GM21447 (cell line): ENCODE results near the gene ADAMTSL2.

Experiments
- ATAC-seq: cut with Tn5 transposase; IDR thresholded peaks from one replicate; pipeline ENCODE4 v1.9.1; 2021; ENCODE audit not compliant: unreplicated experiment

The ADAMTSL2 gene

DNA sequence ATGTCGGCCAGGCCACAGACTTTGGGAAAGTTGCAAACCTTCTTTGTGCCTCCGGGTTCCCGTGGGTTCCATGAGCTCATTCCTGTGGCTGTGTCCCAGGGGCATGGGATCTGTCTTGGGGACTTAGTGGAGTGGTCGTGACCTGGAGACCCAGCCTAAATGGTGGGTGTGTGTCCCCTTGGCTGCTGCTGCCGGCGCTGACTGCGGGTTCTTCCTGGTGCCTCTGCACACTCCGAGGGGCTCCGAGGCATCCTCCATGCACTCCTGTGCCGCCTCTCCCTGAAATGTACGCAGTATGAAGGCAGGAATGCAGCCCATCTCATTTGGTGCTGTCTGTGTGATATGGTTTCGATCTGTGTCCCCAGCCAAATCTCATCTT is 34.6 kb upstream of the ADAMTSL2 start:
- no peak for ATAC-seq

GRCh38 chr9:133502112-133502511 is 32.4 kb upstream of the ADAMTSL2 start:
- ATAC-seq, result no peak

DNA sequence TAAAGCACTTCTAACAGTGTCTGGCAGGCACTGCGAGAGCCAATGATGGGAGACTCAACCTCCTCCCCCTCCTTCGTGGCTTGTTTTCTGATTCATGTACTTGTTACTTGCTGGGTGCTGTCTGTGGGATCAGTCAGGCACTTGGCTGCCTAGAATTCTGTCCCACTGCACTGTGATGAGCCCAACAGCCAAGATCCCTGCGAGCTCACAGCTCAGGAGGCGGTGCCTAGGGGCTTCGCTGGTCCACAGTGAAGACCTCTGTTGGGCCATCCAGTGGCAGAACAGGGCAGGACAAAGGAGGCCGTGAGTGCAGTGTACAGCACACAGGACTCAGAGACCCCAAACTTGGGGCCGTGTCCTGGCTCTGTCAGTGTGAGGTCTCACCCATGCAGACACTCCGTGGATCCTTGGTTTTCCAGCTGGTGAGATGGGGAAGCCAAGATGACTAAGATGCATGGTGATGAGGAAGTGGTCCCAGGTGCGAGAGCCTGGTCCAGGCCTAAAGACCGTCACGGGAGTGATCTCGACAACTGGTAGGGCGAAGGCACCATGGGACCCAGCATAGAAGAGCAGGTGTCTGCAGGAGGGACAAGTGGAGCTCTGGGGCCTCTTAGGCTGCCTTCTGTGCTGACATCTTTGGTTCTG is 29.2 kb upstream of the ADAMTSL2 start:
- ATAC-seq, result no peak

DNA sequence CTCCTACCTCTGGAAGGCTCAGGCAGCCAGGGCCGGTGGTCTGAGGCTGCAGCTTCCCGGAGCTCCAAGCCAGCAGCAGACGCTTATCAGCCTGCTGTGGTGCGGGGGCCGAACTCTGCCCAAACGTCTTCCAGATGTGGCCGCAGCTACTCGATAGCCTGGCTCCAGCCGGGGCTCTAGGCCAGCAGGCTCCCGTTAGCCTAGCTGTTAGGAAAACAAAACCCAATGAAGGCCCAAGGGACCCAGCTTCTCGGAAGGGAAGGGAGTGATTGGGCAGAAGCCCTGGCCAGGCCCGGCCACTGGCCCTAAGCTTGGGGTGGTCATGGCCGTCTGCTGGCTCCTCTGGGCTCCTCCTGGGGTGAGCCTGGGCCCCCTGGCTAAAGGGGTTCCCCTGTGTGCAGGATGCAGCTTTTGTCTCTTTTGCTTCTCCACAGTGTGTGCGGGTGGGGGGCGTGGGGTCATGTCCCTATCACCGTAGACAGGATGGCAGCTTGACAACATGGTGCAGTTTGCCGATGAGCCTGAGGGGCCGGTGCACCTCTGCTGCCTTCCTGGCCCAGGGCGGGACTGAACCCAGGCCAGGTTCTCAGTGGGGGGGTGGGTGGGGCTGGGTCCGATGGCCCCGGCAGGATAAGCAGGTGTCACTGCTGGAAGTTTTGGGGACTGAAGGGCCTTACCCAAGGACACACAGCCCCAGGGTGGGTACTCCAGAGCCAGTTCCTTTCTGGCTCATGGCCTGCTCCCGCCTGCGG is 28.4 kb upstream of the ADAMTSL2 start:
- ATAC-seq, result no peak

- ATAC-seq, result no peak
Measured at GRCh38 chr9:133506653-133507038, 27.9 kb upstream of the ADAMTSL2 start.

- ATAC-seq, result no peak
Measured at GRCh38 chr9:133507246-133507965, 27.1 kb upstream of the ADAMTSL2 start.

DNA sequence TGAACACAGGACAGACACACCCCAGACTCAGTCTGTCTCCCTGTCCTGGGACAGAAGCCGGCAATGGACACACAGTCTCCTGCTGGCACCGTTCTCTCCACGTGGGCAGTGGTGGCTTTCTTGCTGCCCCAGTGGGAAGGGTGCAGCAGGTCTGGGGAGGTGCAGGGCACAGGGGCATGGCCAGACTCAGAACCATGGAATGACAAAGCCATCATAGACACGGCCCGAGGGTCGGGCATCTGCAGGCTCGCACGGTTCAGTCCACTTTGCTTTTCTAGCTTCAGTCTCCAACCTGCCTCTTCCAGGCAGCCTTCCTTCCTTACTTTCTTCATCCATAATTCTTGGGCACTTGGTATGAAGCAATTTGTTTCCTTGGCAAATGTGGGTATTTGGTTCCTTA is 26.5 kb upstream of the ADAMTSL2 start:
- no peak for ATAC-seq

DNA sequence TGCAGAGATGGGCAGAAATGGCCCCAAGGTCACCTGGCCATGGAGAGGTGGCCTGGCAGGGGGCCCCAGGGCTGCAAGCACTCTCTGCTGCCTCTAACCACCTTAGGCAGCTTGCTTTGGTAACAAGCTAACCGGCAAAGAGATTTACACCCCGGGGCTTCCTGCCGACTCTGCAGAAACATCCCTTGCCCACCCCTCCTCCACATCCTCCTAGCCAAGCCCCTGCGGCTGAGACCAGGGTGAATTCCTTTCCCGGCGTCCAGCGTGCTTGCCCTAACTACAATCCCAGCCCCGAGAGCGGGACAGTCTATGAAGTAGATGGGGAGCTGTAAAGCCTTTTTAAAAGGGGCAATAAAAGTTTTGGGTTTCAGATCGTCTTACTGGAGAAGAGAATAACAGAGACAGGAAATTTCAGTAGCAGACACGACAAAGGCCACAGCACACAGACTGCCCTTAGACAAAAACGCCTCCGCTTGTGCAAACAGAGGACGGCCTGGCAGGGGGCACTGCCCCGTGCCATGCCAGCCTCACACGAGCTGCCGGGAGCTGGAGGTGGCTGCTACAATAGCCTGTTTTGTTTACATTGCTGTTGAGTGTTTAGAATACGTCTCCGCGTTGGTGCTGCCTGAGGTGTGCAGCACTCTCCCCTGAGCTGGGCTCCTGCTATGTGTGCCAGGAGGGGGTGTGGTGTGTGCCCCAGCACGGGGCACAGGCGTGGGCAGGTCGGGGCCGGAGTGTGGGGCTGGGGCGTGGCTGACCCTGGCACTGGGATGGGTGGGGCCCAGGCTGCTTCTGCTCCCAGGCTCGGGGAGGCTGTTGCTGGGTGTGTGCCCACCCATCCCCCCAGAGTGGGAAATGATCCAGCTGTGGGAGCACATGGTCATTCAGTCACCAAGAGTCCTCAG is 25.1 kb upstream of the ADAMTSL2 start:
- no peak for ATAC-seq

GRCh38 chr9:133510926-133511505 is 23.5 kb upstream of the ADAMTSL2 start:
- ATAC-seq, result no peak

DNA sequence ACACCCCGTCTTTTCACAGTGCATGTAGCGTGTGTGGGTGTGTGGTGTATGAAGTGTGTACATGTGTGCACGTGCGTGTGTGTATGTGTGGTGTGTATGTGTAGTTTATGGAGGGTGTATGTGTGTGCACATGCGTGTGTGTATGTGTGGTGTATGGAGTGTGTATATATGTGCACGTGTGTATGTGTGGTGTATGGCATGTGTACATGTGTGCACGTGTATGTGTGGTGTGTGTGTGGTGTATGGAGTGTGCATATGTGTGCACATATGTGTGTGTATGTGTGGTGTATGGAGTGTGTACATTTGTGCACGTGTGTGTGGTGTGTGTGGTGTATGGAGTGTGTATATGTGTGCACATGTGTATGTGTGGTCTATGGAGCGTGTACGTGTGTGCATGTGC is 22.9 kb upstream of the ADAMTSL2 start:
- ATAC-seq, result no peak

DNA sequence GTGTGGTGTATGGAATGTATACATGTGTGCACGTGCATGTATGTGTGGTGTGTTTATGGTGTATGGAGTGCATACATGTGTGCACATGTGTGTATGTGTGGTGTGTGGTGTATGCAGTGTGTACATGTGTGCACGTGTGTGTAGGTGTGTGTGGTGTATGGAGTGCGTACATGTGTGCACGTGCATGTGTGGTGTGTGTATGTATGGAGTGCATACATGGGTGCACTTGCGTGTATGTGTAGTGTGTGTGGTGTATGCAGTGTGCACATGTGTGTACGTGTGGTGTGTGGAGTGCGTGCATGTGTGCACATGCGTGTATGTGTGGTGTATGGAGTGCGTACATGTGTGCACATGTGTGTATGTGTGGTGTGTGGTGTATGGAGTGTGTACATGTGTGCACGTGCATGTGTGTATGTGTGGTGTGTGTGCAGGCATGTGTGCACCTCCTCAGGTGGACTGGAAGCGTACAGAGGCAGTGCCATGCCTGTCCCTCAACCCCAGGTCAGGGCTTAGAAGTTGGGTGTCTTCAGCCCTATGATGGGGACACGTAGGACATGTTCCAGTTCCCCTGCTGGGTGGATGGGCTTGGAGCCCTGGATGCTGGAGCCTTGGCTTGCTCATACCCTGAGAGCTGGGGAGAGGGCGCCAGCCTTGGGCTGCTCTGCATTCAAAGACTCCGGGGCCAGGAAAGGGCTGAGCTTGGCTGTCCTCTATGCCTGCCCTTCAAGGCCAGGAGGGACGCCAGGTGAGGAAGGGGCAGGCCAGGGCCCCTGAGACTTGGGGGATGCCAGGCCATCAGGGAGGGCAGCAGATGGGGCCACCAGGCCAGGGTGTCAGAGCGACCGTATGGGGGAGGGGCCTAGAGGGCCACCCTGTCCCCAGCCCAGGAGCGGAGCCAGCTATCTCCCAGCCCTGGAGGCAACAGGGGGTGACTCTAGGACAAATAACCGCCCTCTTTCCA is 22.0 kb upstream of the ADAMTSL2 start:
- ATAC-seq, result no peak

GRCh38 chr9:133513214-133514100 is 21.0 kb upstream of the ADAMTSL2 start:
- ATAC-seq, result no peak

GRCh38 chr9:133514460-133515239 is 19.9 kb upstream of the ADAMTSL2 start:
- ATAC-seq, result no peak

DNA sequence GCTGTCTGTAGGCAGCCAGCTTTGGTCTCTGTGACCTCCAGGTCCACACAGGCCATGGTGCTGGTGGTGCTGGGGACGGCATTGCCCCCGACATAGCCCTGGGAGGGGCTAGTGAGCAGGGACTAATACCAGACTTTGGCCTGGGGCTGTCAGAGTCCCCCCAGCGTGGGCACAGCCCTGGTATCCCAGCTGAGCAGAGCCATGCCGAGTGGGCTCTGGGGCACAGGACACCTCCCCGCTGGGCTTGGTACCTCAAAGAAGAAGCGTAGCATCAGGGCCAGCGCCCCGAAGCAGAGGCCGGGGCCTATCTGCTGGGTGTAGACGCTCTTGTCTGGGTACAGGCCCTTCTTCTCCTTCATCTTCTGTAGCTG is 19.3 kb upstream of the ADAMTSL2 start:
- ATAC-seq, result no peak

DNA sequence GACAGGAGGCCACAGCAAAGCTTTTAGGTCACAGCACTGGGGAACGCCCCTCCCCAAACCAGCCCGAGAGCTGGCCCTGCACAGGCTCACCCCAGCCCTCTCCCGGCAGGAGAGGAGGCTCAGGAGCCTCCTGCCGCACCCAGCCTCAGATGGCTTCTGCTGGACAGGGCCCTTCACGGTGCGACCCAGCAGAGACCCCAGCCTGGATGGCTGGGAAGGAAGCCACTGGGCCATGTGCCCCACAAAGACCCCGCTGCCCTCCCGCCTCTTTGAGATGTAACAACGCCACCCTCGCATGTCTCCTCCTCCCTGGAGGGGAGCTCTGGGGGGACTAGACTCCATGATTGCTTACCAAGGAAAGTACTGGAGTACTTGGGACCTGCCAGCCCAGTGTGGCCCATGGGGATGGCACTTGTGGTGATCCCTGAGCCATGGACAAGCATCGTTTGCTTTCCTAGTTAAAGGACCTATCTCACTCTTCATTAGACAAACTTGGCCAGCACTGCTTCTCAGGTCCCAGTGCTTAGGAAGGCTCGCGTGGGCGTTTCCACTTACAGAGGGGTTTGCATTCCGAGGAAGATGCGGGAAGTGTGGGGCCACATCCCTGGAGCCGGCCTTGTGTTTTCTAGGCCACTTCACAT is 18.8 kb upstream of the ADAMTSL2 start:
- ATAC-seq, result no peak

DNA sequence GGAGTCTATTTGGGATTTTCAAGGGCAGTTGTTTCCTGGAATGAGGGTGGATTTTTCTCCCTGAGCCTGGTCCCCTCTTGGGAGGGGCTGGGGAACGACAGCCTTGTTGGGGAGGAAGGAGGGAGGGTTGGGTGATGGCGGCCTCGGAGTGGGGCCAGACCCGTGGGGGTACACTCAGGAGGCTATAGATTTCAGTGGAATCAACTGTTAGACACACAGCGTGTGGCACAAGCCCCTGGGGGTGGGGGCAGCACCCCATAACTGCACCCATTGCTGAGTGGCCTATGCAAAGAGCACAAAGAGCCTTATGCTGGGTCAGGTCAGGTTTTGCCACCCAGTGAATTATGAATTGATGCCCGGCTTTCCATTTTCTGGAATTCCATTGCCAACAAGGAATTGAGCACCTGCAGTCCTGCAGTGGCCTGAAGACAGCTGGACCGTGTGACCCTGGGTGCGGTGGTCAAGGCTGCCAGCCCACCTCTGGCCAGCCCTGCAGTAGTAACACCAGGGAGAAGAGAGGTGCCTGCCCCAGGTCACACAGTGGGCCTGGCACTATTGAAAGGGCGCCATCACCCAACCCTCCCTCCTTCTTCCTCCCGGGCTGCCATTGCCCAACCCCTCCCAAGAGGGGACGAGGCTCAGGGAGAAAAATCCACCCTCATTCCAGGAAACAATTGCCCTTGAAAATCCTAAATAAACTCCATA is 18.1 kb upstream of the ADAMTSL2 start:
- no peak for ATAC-seq

- ATAC-seq, result no peak
Measured at GRCh38 chr9:133516961-133517350, 17.5 kb upstream of the ADAMTSL2 start.
